Psoas muscle (tissue), 8 donors: ENCODE data around the gene BMPER. TPM values are rescaled to one million over a fixed set of nuclear protein-coding genes. Genes with fewer than 3 reads are reported as not detected.

Source experiments
- ATAC-seq, 4 donors: fragments of 200-7000 bp; cut with Tn5 transposase; one replicate each; pipeline ENCODE4 v1.9.1; 2020; ENCODE audit warnings: moderate library complexity in 3 of 4, mild to moderate bottlenecking in 2 of 4
- DNase-seq, 2 donors: peaks; one replicate each; pipeline ENCODE4 v3.0.0-alpha.2; 2020
- H3K27ac ChIP-seq: fragments of 200-600 bp; one replicate; pipeline ENCODE4 v1.8.0; 2022
- H3K27me3 ChIP-seq, 3 donors: fragments of 200-600 bp in 1 of 3; one replicate each; pipeline versions ENCODE4 v1.6.1 to v1.8.0; 2013 to 2022; ENCODE audit warnings: low read length in 2 of 3, mild to moderate bottlenecking in 2 of 3, moderate library complexity in 1 of 3; ENCODE audit not compliant: insufficient read depth in 3 of 3
- H3K36me3 ChIP-seq, 2 donors: fragments of 200-600 bp in 1 of 2; one replicate each; pipeline versions ENCODE4 v1.6.1 to v1.8.0; 2013 to 2022; ENCODE audit warnings: low read depth in 1 of 2, mild to moderate bottlenecking in 1 of 2, moderate library complexity in 1 of 2; ENCODE audit not compliant: insufficient read depth in 1 of 2
- H3K4me1 ChIP-seq: fragments of 200-600 bp; one replicate; pipeline ENCODE4 v1.8.0; 2022
- H3K4me3 ChIP-seq: fragments of 200-600 bp; one replicate; pipeline ENCODE4 v1.8.0; 2022; ENCODE audit warnings: mild to moderate bottlenecking
- H3K9me3 ChIP-seq: fragments of 200-600 bp; one replicate; pipeline ENCODE4 v1.8.0; 2022
- WGBS, 3 donors: extraction: QIAGEN DNeasy Blood & Tissue Kit; methylation state at CpG; one replicate each; pipeline versions ENCODE4 v1.1.6 to v1.1.7; 2013; 5-methylcytosine and 5-hydroxymethylcytosine counted together
- intact Hi-C, 2 donors: fragments of 100-400 bp; cut with DNase I; formaldehyde crosslinking; loops; one replicate each; pipeline versions ENCODE4 v1.11.0 to v1.14.2; 2022
- polyA plus RNA-seq, 3 donors: library from polyadenylated mRNA; stranded (reverse); fragments of 200-250 nt; gene quantifications; one replicate each; pipeline ENCODE4 v1.2.3, GENCODE V29; 2013
- total RNA-seq, 4 donors: library from RNA; stranded (reverse); fragmentation: NEBNext Ultra II Directional in 2 of 4; extraction: Animal tissue kit (Norgen Biotek cat#: 25700) in 2 of 4; gene quantifications; one replicate each; pipeline versions ENCODE4 v1.2.1 to v1.2.4, GENCODE V29; 2021 to 2023
- TF ChIP-seq, protein P1 (sequence below): fragments of 200-600 bp; IDR thresholded peaks from one replicate; pipeline ENCODE4 v1.8.0; 2022; ENCODE audit warnings: antibody characterized with exemption
- donor health status: healthy with polysubstance abuse.
- donor health status: DM: no; HTN: no; CAD: no; lungs with moderate emphysema.
- donor health status: Bipolar disorder and iron deficiency.
- donor health status: healthy.
- donor health status: DM: yes; HTN: yes; CAD: no.
- donor health status: DM: no; HTN: no; CAD: no.
- donor health status: DM: no; HTN: no; CAD: no.
- donor health status: DM: yes; HTN: yes; CAD: no.

BMPER gene
- total and polyA plus RNA-seq, 7 donors = 1.0 to 7.6 (median 2.4) TPM

DNA sequence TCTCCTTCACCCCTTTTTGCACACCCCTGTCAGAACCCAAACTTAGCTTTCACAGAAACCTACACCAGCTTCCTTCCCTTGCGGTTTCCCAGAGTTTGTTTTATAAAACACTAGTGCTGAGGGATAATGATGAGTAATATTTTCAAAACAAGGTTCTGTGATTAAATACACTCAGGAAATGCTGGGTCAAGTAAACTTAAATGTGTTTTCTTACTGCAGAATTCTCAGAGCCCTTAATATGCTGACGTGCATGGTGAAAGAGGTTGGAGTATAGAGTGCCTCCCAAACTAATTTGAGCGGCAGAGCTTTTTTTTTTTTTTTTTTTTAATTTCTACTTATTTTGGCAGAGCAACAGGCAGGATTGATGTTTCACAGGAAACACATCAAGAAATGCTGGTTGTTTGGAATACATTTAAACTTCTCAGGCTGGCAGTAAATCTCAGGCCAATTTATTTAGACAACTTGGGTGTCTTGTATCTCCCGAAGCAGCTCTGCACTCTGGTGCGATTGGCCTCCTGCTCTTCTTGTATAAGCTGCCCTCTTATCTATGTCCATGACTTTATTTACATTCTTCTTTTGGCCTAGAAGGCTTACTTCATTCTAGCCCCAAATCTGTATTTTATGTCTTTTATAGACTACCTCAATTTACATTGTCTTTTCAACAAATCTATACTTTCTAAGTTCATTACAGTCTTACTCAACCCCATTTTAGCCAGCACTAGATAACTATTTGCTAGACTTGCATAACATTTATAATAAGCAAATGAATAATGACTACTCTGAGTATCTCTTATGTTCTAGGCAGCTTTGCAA lies 165.4 kb downstream of the BMPER start:
- DNase-seq (no peak), ATAC-seq (no peak)
- no peaks in the 10 kb centered on the region for H3K36me3 ChIP-seq
- TF ChIP-seq, protein P1, sequence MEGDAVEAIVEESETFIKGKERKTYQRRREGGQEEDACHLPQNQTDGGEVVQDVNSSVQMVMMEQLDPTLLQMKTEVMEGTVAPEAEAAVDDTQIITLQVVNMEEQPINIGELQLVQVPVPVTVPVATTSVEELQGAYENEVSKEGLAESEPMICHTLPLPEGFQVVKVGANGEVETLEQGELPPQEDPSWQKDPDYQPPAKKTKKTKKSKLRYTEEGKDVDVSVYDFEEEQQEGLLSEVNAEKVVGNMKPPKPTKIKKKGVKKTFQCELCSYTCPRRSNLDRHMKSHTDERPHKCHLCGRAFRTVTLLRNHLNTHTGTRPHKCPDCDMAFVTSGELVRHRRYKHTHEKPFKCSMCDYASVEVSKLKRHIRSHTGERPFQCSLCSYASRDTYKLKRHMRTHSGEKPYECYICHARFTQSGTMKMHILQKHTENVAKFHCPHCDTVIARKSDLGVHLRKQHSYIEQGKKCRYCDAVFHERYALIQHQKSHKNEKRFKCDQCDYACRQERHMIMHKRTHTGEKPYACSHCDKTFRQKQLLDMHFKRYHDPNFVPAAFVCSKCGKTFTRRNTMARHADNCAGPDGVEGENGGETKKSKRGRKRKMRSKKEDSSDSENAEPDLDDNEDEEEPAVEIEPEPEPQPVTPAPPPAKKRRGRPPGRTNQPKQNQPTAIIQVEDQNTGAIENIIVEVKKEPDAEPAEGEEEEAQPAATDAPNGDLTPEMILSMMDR = no peak
- H3K4me1 ChIP-seq = no peaks in the 10 kb centered on the region
- no peaks in the 10 kb centered on the region for H3K9me3 ChIP-seq
- H3K27me3 ChIP-seq = no peaks in the 10 kb centered on the region
- intact Hi-C loops = no loop called here
- no peak overlapping the region for H3K4me3 ChIP-seq
- WGBS, 3 donors = 52 to 73% (median 56%) methylated on average over 5 of the region's 5 CpGs
- no peak overlapping the region for H3K27ac ChIP-seq

DNA sequence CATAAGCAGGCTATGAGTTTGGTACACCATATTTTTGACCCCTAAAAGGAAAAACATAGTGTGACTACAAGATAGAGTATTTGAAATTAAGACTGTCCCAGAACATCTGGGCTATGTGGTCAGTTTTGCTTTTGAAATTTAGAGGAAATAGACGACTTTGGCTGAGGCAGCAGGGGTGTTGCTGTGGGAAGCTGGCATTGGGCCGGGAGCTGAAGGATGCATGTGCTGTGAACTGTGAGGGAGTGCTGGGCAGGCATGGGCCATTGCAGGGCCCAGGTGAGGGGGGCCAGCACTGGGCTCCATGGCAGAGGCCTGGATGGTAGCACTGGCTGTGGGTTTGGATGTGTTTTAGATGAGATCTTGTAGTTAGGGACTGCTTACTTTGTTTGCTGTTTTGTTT lies 168.3 kb downstream of the BMPER start:
- ATAC-seq (peak in 3 of 4 donors; percentile 21 to 54 (median 30)), DNase-seq (peak; percentile 56 to 74)
- Histone ChIP-seq H3K27ac (no peak overlapping the region), H3K36me3 (no peaks in the 10 kb centered on the region), H3K9me3 (no peaks in the 10 kb centered on the region), H3K4me3 (no peak overlapping the region), H3K4me1 (no peaks in the 10 kb centered on the region), H3K27me3 (no peaks in the 10 kb centered on the region)
- 36 to 52% (median 38%) methylated on average over 2 of the region's 2 CpGs for WGBS, 3 donors
- intact Hi-C loops = no loop called here
- TF ChIP-seq, protein P1 = no peak

DNA sequence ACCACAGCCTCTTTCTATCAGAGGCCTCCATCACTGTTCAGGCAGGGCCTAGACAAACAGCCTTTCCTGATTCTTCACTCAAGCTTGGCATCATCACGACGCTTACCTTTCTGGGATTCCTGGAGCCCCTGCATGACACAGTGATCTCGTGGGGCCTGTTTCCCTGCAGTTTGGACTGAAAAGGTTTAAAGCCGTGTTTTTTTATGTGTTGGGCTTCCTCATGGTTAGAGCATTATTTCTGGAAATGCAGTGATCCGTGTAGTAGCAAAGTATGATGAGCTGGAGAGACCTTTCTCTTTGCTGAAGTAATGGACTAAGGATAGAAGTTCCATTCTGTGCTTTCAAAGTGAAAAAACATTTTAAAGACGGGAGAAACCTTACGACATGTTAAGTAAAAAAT lies 169.1 kb downstream of the BMPER start:
- DNase-seq (no peak), ATAC-seq (no peak)
- Histone ChIP-seq H3K4me3 (no peak overlapping the region), H3K27ac (no peak overlapping the region), H3K36me3 (no peaks in the 10 kb centered on the region), H3K4me1 (no peaks in the 10 kb centered on the region), H3K27me3 (no peaks in the 10 kb centered on the region), H3K9me3 (no peaks in the 10 kb centered on the region)
- TF ChIP-seq, protein P1 = no peak
- intact Hi-C loops = no loop called here
- WGBS, 3 donors = 75 to 76% (median 75%) methylated on average over 7 of the region's 7 CpGs

DNA sequence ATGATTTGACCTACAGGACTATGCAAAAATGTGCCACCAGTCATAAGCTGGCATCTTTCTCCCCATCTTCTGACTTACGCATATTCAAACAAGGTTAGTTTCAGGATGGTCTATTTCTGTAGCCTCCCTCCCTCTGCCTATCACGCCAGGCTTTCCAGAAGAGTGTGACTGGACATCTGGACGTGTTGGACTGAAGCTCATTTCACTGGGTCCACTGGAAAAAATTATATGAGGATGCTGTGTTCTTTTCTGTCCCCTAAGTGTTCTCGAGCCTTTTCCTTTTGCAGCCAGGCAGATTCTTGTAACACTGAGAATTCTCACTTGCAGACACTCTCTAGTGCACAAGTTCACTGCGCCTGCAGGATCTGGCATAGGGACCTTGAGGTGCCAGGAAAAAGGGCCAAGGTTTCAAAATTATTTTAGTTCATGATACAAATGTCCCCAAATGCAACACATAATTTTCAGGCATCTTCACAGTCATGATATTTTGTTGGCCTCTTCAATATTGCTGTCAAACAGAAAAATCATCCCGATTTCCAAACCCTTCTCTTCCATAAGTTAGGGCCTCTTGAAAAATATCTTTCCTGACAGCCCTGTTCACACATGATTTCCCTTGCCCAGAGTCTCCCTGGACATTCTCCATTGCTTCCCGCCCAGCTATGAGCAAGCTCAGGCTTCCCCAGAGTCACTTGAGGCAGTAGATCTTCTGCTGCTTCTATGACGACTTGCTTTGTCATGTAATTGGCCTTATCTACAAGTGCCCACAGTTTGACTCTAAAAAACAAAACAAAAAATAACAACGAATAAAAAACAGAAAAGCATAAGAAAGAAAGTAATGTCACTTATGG lies 170.4 kb downstream of the BMPER start:
- 43 to 68% (median 46%) methylated on average over 9 of the region's 9 CpGs for WGBS, 3 donors
- intact Hi-C loops = no loop called here
- Histone ChIP-seq H3K27me3 (no peaks in the 10 kb centered on the region), H3K27ac (no peak overlapping the region), H3K4me1 (no peaks in the 10 kb centered on the region), H3K4me3 (no peak overlapping the region), H3K36me3 (no peaks in the 10 kb centered on the region), H3K9me3 (no peaks in the 10 kb centered on the region)
- DNase-seq = peak in 1 of 2 donors; percentile 21
- ATAC-seq = peak in 2 of 4 donors; percentile 36 to 57
- TF ChIP-seq, protein P1 = no peak
